DLD1 (cell line): Measurements from ENCODE around the gene ARHGAP12.

Experiments
- in situ Hi-C: cut with HindIII; loops from 2 replicates; pipeline ENCODE4 v1.10.0; 2017; ENCODE audit warnings: low sequenced_read_pairs

ARHGAP12 gene

GRCh38 chr10:31928549-31929260 is at the start of gene ARHGAP12:
TSS of gene ARHGAP12 (minus strand) at chr10:31928831. CDS start at chr10:31908855, 19,976 bp downstream.
- in situ Hi-C loops = no loop called here

- in situ Hi-C loops = no loop called here
These were observed 49.5 kb upstream of the ARHGAP12 start for GRCh38 chr10:31978156-31978483.

- in situ Hi-C loops = no loop called here
These were observed 49.0 kb upstream of the ARHGAP12 start for GRCh38 chr10:31977440-31978155.

GRCh38 chr10:31975157-31975765 is 46.6 kb upstream of the ARHGAP12 start:
- in situ Hi-C loops = no loop called here

GRCh38 chr10:31974434-31975124 is 45.9 kb upstream of the ARHGAP12 start:
- in situ Hi-C loops = loop anchor here (25.0 kb wide), 1 partner anchor 137 kb away; no protein-coding TSS in a partner anchor

GRCh38 chr10:31972519-31973041 is 43.9 kb upstream of the ARHGAP12 start:
- in situ Hi-C loops = loop anchor here (25.0 kb wide), 1 partner anchor 135 kb away; no protein-coding TSS in a partner anchor

- in situ Hi-C loops = loop anchor here (25.0 kb wide), 1 partner anchor 133 kb away; no protein-coding TSS in a partner anchor
These were observed 41.2 kb upstream of the ARHGAP12 start for GRCh38 chr10:31969847-31970246.

- in situ Hi-C loops = loop anchor here (25.0 kb wide), 1 partner anchor 126 kb away; no protein-coding TSS in a partner anchor
These were observed 35.0 kb upstream of the ARHGAP12 start for GRCh38 chr10:31963589-31963980.

- in situ Hi-C loops = loop anchor here (25.0 kb wide), 1 partner anchor 126 kb away; no protein-coding TSS in a partner anchor
These were observed 34.4 kb upstream of the ARHGAP12 start for GRCh38 chr10:31962826-31963588.

GRCh38 chr10:31961277-31962074 is 32.8 kb upstream of the ARHGAP12 start:
- in situ Hi-C loops = loop anchor here (25.0 kb wide), 1 partner anchor 124 kb away; no protein-coding TSS in a partner anchor

GRCh38 chr10:31959461-31960173 is 31.0 kb upstream of the ARHGAP12 start:
- in situ Hi-C loops = loop anchor here (10.0 to 25.0 kb wide), 2 partner anchors 75 to 122 kb away; no protein-coding TSS in a partner anchor

GRCh38 chr10:31958856-31959255 is 30.2 kb upstream of the ARHGAP12 start:
- in situ Hi-C loops = loop anchor here (10.0 to 25.0 kb wide), 2 partner anchors 76 to 122 kb away; no protein-coding TSS in a partner anchor

GRCh38 chr10:31956200-31956946 is 27.7 kb upstream of the ARHGAP12 start:
- in situ Hi-C loops = loop anchor here (10.0 to 25.0 kb wide), 2 partner anchors 78 to 119 kb away; no protein-coding TSS in a partner anchor

GRCh38 chr10:31954410-31955191 is 26.0 kb upstream of the ARHGAP12 start:
- in situ Hi-C loops = loop anchor here (10.0 to 25.0 kb wide), 2 partner anchors 80 to 117 kb away; no protein-coding TSS in a partner anchor

GRCh38 chr10:31953480-31953879 is 24.8 kb upstream of the ARHGAP12 start:
- in situ Hi-C loops = loop anchor here (10.0 to 25.0 kb wide), 2 partner anchors 81 to 116 kb away; no protein-coding TSS in a partner anchor

GRCh38 chr10:31953080-31953479 is 24.4 kb upstream of the ARHGAP12 start:
- in situ Hi-C loops = loop anchor here (10.0 to 25.0 kb wide), 2 partner anchors 82 to 116 kb away; no protein-coding TSS in a partner anchor
